ENCODE data around the gene PHACTR1.

DNA sequence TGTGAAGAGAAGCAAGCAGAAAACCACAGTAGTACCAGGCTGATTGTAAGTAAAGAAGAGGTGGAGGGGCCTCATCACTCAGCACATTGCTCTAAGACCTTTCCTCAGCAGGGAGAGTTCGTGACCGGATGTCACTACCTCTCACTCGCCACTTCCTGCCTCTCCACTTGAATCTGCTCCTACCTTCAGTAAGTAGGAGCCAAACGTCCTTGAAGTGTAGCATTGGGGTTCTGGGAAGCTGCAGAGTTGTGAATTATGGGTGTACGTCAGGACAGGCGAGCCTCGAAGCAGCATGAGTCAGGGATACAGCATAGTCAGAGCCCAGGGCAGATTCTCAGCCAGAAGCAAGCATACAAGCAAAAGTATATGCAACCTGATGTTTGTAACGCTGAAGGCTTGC, 224.9 kb downstream of the PHACTR1 start:
- TF ChIP-seq, protein P1, sequence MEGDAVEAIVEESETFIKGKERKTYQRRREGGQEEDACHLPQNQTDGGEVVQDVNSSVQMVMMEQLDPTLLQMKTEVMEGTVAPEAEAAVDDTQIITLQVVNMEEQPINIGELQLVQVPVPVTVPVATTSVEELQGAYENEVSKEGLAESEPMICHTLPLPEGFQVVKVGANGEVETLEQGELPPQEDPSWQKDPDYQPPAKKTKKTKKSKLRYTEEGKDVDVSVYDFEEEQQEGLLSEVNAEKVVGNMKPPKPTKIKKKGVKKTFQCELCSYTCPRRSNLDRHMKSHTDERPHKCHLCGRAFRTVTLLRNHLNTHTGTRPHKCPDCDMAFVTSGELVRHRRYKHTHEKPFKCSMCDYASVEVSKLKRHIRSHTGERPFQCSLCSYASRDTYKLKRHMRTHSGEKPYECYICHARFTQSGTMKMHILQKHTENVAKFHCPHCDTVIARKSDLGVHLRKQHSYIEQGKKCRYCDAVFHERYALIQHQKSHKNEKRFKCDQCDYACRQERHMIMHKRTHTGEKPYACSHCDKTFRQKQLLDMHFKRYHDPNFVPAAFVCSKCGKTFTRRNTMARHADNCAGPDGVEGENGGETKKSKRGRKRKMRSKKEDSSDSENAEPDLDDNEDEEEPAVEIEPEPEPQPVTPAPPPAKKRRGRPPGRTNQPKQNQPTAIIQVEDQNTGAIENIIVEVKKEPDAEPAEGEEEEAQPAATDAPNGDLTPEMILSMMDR (IDR thresholded peaks at IDR 0.05; ENCODE audit: insufficient read depth, low read depth, low read length): no peak
- TF ChIP-seq EZH2 (IDR thresholded peaks at IDR 0.05; ENCODE audit: insufficient read depth, low read length): no peak

Data from astrocyte (in vitro differentiated cells and primary cell).